HG02840 (cell line): Measurements from ENCODE around the gene SCAMP1.
"Not testable (repeated sequence)": the region's sequence is repeated elsewhere in the genome, so short reads cannot be mapped to it uniquely, and the experiment has no call there.

Experiments
- ATAC-seq: cut with Tn5 transposase; IDR thresholded peaks from one replicate; pipeline ENCODE4 v1.9.1; 2021; ENCODE audit warnings: mild to moderate bottlenecking, moderate library complexity, moderate number of reproducible peaks; ENCODE audit not compliant: unreplicated experiment, low FRiP score

Gene SCAMP1, protein sequence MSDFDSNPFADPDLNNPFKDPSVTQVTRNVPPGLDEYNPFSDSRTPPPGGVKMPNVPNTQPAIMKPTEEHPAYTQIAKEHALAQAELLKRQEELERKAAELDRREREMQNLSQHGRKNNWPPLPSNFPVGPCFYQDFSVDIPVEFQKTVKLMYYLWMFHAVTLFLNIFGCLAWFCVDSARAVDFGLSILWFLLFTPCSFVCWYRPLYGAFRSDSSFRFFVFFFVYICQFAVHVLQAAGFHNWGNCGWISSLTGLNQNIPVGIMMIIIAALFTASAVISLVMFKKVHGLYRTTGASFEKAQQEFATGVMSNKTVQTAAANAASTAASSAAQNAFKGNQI

GRCh38 chr5:78359831-78360673 is at the start of gene SCAMP1:
Gene SCAMP1, plus strand, starts transcription at chr5:78360617. Its CDS starts 55 bp downstream, at chr5:78360672.
- peak; percentile 68 for ATAC-seq

DNA sequence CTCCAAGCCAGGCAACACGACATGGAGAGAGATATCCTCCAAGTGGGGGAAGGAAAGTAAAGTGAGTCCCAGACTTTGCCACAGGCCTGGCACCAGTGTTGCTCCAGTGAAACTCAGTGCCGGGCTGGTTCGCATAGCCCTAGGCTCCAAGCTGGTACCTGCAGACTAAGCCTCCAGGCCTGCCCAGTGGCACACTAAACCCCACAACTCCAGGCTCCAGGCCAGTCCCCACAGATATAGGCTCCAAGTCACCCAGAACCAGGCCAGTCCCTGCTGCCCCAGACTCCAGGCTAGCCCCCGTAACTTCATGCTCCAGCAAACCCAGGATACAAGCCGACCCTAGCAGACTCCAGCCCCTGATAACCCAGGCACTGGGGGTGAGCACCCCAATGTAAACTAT is 42.9 kb upstream of the SCAMP1 start:
- no peak for ATAC-seq

DNA sequence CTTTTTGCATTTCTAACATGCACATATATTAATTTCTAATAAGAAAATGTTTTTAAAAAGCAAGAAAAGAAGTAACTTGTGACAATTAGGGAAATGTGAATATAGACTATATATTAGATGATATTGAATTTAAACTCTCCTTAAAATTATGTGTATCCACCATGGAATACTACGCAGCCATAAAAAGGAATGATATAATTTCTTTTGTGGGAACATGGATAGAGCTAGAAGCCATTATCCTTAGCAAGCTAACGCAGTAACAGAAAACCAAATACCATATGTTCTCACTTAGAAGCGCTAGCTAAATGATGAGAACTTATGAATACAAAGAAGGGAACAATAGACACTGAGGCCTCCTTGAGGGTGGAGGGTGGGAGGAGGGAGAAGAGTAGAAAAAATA is 42.1 kb upstream of the SCAMP1 start:
- no peak for ATAC-seq

DNA sequence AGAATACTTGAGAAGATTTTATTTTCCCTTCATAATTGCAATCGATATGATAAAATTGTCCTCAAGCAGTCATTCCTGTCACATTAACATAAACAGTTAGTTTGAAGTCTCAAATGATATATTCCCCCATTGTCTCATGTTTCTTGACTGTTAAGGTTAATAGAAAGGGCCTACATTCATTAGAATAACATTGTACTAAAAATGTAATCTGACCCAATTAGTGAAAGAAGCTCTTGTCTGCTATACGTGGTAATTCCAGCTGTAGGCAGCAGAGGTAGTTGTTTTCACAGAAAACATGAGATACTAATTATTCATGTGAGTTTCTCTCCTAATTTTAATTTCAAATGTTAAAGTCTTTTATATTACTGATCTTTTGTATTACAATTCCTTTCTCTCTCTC is 40.0 kb upstream of the SCAMP1 start:
- no peak for ATAC-seq

- ATAC-seq: no peak
Observed at GRCh38 chr5:78323241-78323640, 37.2 kb upstream of the SCAMP1 start.

GRCh38 chr5:78326930-78327329 is 33.5 kb upstream of the SCAMP1 start:
- no peak for ATAC-seq

DNA sequence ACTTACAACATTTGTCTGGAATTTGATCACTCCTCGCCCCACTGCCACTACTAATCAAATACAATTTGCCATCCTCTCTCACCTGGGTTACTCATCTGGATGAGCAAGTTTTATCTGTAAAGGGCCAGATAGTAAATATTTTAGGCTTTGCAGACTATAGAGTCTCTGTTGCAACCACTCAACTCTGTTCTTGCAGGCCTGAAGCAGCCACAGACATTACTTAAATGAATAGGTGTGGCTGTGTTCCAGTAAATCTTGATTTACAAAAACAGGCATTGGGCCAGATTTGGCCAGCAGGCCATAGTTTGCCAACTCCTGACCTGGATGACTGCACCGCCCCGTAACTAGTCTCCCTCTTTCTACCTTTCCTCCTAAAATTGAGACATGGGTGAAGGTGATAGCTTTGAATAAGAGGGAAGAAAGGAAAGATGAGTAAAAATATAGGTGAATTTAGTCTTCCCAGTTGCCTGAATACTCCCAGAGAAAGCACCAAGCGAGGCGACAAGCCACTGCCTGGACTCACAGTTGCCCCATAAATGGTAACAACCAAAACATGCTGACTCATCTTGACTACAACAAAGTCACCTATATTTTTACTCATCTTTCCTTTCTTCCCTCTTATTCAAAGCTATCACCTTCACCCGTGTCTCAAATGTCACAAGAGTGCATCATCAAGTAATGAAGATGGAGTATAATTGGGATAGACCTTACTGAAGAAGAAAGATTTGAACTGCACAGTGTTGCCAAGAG is 32.5 kb upstream of the SCAMP1 start:
- no peak for ATAC-seq

- ATAC-seq: no peak
Observed at GRCh38 chr5:78328585-78329173, 31.7 kb upstream of the SCAMP1 start.

DNA sequence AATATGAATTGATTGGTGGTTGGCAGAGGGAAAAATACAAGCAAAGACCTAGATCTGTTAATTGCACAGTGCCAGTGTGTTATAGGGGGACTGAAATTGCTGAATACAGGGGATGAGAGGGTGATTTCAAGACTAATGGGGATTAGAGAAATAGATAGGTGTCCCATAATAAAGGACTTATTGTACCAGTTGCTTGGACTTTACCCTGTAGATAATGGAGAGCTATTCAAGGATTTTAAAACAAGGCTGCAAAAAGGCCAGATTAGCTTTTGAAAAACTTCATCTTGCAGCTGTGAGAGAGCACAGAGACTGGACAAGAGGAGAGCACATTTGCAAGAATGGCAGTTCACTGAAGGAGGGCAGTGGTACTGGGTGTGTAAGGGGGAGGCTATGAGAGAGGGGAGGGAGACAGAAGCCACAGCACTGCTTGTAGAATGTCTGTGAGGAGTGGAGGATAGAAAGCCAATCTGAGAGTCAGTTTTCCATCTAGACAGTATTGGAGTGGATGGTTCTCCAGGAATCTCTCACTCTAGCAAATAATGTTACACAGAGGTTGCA is 28.8 kb upstream of the SCAMP1 start:
- no peak for ATAC-seq

GRCh38 chr5:78334811-78335210 is 25.6 kb upstream of the SCAMP1 start:
- ATAC-seq: no peak

DNA sequence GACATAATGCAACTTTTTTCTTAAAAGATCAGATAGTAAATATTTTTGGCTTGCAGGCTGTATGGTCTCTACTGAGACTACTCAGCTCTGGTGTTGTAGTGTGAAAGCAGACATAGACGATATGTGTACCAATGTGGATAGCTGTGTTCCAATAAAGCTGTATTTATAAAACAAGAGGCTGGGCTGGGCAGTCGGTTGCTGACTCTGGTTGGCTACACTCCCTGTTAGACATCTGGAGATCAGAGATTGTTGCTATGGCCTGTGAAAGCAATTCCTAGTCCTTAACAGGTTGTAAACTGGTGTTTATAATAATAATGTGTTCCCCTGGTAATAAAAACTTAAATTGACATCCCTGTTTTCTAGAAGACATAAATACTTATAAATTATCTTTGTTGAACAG is 24.4 kb upstream of the SCAMP1 start:
- no peak for ATAC-seq

DNA sequence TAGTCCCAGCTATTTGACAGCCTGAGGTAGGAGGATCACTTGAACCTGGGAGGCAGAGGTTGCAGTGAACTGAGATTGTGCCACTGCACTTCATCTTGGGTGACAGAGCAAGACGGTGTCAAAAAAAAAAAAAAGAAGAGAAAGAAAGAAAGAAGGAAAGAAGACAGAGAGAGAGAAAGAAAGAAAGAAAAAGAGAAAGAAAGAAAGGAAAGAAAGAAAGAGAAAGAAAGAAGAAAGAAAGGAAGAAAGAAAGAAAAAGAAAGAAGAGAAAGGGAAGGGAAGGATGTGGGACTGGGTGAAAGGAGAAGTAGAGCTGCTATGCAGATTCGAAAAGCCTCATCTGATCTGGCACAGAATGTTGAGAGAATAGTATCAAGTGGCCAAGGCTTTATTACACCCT is 23.7 kb upstream of the SCAMP1 start:
- ATAC-seq: no peak

- no peak for ATAC-seq
Observed at GRCh38 chr5:78339617-78340436, 20.6 kb upstream of the SCAMP1 start.

DNA sequence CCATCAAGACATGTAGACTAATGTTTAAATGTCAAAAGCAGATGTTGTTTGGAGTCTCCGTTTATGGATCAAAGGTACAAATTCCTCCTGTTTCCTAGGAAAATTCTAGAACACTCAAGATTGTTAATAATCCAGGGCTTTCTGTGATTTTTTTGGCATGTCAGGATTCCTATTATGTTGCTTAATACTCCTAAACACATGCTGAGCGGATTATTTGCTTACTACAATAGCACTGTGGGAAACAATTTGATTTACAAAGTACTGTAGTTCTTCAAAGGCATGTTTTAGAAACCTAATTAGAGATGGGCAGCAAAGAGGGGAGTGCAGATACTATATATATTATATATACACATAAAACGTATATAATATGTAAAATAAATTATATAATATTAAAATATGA is 19.0 kb upstream of the SCAMP1 start:
- ATAC-seq: no peak

GRCh38 chr5:78345485-78345884 is 14.9 kb upstream of the SCAMP1 start:
- ATAC-seq: no peak

DNA sequence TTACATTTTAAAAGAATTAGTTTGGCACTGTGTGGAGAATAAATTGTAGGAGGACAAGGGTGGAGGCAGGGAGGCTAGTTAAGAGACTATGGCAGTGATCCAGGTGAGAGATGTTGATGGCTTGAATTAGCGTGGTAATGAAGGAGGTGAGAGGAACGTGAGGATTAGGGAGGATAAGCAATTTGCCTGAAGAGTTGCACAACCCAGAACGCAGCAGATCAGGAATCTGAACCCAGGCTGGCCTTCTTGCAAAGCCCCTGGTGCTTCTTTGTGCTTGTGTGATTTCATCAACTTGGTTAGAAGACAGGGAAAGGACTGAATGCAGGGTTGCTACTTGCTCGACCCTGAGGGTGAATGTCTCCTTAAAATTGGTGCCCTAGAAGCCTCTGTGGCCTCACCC is 6.9 kb upstream of the SCAMP1 start:
- no peak for ATAC-seq

DNA sequence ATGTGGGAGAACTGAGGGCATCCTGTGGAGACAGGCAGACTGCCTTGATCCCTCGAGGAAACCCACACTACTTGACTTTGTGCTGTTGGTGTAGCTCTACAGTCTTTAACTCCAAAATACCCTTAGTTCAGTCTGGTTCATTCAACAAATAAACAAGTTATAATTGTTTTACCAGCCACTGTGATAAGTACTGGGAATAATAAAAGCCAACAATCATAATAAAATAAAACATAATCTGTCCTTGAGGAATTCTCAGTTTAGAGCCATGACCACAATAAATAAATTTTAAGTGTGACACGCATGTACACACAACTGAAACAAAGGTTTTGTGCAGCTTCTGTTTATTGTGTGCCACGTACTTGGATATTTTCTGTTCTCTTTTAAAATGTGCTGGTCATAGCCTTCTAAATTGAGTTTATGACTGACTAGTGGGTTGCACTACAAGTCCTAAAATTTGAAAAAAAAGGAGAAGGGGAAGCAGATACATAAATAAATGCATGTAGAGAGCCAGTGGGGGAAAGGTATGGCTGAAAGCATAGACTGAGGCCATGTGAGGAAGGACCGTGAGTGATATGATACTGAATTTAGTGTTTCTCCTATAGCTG is 6.2 kb upstream of the SCAMP1 start:
- ATAC-seq: no peak

- ATAC-seq: no peak
Observed at GRCh38 chr5:78355561-78355960, 4.9 kb upstream of the SCAMP1 start.

DNA sequence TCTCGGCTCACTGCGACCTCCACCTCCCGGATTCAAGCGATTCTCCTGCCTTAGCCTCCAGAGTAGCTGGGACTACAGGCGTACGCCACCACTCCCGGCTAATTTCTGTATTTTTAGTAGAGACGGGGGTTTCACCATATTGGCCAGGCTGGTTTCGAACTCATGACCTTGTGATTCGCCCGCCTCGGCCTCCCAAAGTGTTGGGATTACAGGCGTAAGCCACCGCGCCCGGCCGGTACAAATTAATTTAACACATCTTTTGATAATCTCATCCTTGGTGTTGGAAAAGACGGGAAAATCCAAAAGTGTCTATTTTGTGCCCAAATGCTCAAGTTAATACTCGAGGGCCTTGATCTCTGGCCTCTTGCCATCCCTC is 974 bp upstream of the SCAMP1 start:
- not testable (repeated sequence) for ATAC-seq

- no peak for ATAC-seq
Observed at GRCh38 chr5:78360674-78360923, 182 bp downstream of the SCAMP1 start.
